GM18520 (cell line): Measurements from ENCODE around the gene TPSG1.
"Not testable (repeated sequence)": the region's sequence is repeated elsewhere in the genome, so short reads cannot be mapped to it uniquely, and the experiment has no call there.

Source experiments
- ATAC-seq: cut with Tn5 transposase; IDR thresholded peaks from one replicate; pipeline ENCODE4 v1.9.1; 2021; ENCODE audit not compliant: unreplicated experiment

TPSG1 gene

GRCh38 chr16:1232049-1232748, 7.1 kb upstream of the TPSG1 start:
- not testable (repeated sequence) for ATAC-seq

- ATAC-seq, result not testable (repeated sequence)
Measured at GRCh38 chr16:1231301-1231700, 6.2 kb upstream of the TPSG1 start.

GRCh38 chr16:1230471-1231212, 5.6 kb upstream of the TPSG1 start:
- not testable (repeated sequence) for ATAC-seq

GRCh38 chr16:1230084-1230470, 5.0 kb upstream of the TPSG1 start, which contains the start of gene TPSB2:
TSS of gene TPSB2 (minus strand) at chr16:1230184. CDS start at chr16:1229951, 233 bp downstream.
- ATAC-seq, result not testable (repeated sequence)

GRCh38 chr16:1229476-1229875, 4.4 kb upstream of the TPSG1 start:
- ATAC-seq, result not testable (repeated sequence)

- not testable (repeated sequence) for ATAC-seq
Measured at GRCh38 chr16:1228227-1228626, 3.2 kb upstream of the TPSG1 start.

- ATAC-seq, result not testable (repeated sequence)
Measured at GRCh38 chr16:1226692-1227091, 1.6 kb upstream of the TPSG1 start.

GRCh38 chr16:1225728-1226311, 752 bp upstream of the TPSG1 start:
- ATAC-seq, result not testable (repeated sequence)

GRCh38 chr16:1224558-1224957, 510 bp downstream of the TPSG1 start:
- ATAC-seq, result no peak

GRCh38 chr16:1223355-1224214, 1.5 kb downstream of the TPSG1 start:
- no peak for ATAC-seq

- no peak for ATAC-seq
Measured at GRCh38 chr16:1222553-1223354, 2.3 kb downstream of the TPSG1 start.

GRCh38 chr16:1221628-1222552, 3.2 kb downstream of the TPSG1 start:
- ATAC-seq, result no peak

GRCh38 chr16:1220841-1221627, 4.0 kb downstream of the TPSG1 start:
- ATAC-seq, result no peak

- no peak for ATAC-seq
Measured at GRCh38 chr16:1220098-1220728, 4.9 kb downstream of the TPSG1 start.

GRCh38 chr16:1218930-1219611, 6.0 kb downstream of the TPSG1 start:
- ATAC-seq, result no peak

- ATAC-seq, result no peak
Measured at GRCh38 chr16:1218061-1218929, 6.8 kb downstream of the TPSG1 start.
